MM.1S (cell line): Measurements from ENCODE around the gene STAT3.

ENCODE experiments used
- EZH2 ChIP-seq: fragments of 300-600 bp; sonication (generic); optimal IDR thresholded peaks from 2 replicates; pipeline ENCODE3; 2017; ENCODE audit warnings: low read depth, mild to moderate bottlenecking, antibody characterized with exemption, low read length, mixed read lengths
- EZH2phosphoT487 ChIP-seq: fragments of 300-600 bp; sonication (generic); IDR thresholded peaks from 2 replicates; pipeline ENCODE4 v1.6.1; 2018; ENCODE audit warnings: antibody characterized with exemption, low read length
- TF ChIP-seq, protein P1 (sequence below): fragments of 300-600 bp; sonication (generic); IDR thresholded peaks from 2 replicates; pipeline ENCODE4 v1.5.1; 2016; ENCODE audit warnings: antibody characterized with exemption, low read length, mixed read lengths

DNA sequence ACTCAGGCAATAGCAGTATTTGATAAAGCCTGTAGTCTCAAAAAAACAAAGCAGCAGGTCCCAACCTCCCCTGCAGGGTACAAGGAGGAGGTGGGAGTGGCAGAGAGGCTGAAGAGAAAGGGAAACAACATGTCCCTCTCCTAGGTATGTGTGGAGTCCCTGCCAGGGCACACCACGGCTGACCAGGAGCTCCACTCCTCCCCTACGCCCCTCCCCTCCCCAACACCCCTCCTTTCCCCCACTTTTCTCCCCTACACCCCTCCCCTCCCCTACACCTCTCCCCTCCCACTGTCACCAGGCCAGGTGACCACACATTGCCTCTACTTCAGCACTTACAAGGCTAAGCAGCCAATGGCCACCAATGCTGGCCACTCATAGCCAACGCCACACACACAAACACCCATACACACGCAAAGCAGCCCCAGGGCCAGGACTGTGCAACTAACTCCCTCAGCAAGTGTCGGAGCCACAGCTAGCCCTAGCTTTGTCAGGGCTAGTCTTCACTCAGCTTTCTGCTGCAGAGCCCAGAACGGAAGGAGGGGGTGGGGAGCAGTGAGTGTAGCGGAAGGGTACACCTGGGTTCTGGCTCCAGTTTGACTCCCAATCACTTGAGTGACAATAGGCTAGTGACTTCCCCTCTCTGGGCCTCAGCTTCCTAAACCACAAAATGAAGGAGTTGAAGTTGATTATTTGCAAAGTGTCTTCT, 26.6 kb upstream of the STAT3 start:
- TF ChIP-seq, protein P1, sequence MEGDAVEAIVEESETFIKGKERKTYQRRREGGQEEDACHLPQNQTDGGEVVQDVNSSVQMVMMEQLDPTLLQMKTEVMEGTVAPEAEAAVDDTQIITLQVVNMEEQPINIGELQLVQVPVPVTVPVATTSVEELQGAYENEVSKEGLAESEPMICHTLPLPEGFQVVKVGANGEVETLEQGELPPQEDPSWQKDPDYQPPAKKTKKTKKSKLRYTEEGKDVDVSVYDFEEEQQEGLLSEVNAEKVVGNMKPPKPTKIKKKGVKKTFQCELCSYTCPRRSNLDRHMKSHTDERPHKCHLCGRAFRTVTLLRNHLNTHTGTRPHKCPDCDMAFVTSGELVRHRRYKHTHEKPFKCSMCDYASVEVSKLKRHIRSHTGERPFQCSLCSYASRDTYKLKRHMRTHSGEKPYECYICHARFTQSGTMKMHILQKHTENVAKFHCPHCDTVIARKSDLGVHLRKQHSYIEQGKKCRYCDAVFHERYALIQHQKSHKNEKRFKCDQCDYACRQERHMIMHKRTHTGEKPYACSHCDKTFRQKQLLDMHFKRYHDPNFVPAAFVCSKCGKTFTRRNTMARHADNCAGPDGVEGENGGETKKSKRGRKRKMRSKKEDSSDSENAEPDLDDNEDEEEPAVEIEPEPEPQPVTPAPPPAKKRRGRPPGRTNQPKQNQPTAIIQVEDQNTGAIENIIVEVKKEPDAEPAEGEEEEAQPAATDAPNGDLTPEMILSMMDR = no peak
- TF ChIP-seq EZH2phosphoT487 (no peak), EZH2 (no peak)
